Ishikawa (cell line): ENCODE measurements around the gene FAM110C.

ENCODE experiments used
- CREB1 ChIP-seq: IDR thresholded peaks from 2 replicates; pipeline ENCODE4 v1.6.1; 2012; ENCODE audit warnings: low read depth
- EGR1 ChIP-seq: IDR thresholded peaks from 2 replicates; pipeline ENCODE4 v1.6.1; 2012
- FOXM1 ChIP-seq: IDR thresholded peaks from 2 replicates; pipeline ENCODE4 v1.6.1; 2012; ENCODE audit warnings: low read depth, borderline replicate concordance
- MAX ChIP-seq: IDR thresholded peaks from 2 replicates; pipeline ENCODE4 v1.6.1; 2012
- NFIC ChIP-seq: IDR thresholded peaks from 2 replicates; pipeline ENCODE4 v1.6.1; 2012
- REST ChIP-seq: IDR thresholded peaks from 2 replicates; pipeline ENCODE4 v1.6.1; 2012; ENCODE audit warnings: low read depth, mild to moderate bottlenecking
- YY1 ChIP-seq: IDR thresholded peaks from 2 replicates; pipeline ENCODE4 v1.6.1; 2012; ENCODE audit warnings: low read depth

GRCh38 chr2:25543-25942 lies 20.8 kb downstream of the FAM110C start:
- TF ChIP-seq FOXM1 (no peak), CREB1 (no peak), EGR1 (no peak), NFIC (no peak), REST (no peak), YY1 (no peak), MAX (no peak)
